SK-N-SH (cell line): ENCODE data around the gene SCD5. TPM values are rescaled to one million over a fixed set of nuclear protein-coding genes. Genes with fewer than 3 reads are reported as not detected.

ENCODE experiments used
- CTCF ChIA-PET: fragments of 300-600, 350-600 bp; formaldehyde crosslinking; extraction: SDS; loops from one replicate; lab custom pipeline; 2021; lab: Yijun Ruan, JAX
- POLR2A ChIA-PET: fragments of 350-600 bp; sonication (Branson Sonifier 250); formaldehyde crosslinking; extraction: SDS; loops from one replicate; lab custom pipeline; 2020; ENCODE audit warnings: antibody characterized with exemption, inconsistent platforms; lab: Yijun Ruan, JAX
- DNase-seq: peaks from one replicate; pipeline ENCODE4 v3.0.0; 2012
- H2AFZ ChIP-seq: fragments of 200-600 bp; sonication (generic); 2 replicates; pipeline ENCODE4 v1.8.1; 2016; ENCODE audit warnings: antibody characterized with exemption, mild to moderate bottlenecking, low read depth
- H3F3A ChIP-seq: fragments of 200-600 bp; sonication (generic); replicated peaks from 2 replicates; pipeline ENCODE3; 2016; ENCODE audit warnings: antibody characterized with exemption, mild to moderate bottlenecking; ENCODE audit not compliant: insufficient read depth
- H3K27ac ChIP-seq, 2 experiments: fragments of 200-500 bp in 1 of 2; fragments of 200-600 bp in 1 of 2; sonication (Bioruptor generic) in 1 of 2; sonication (generic), shearing (Covaris generic) in 1 of 2; 2 replicates each; pipeline versions ENCODE4 v1.5.1 to v1.6.1; 2014 to 2016; ENCODE audit warnings: low read depth in 2 of 2, inconsistent platforms in 1 of 2, low read length in 1 of 2, mild to moderate bottlenecking in 1 of 2, mixed read lengths in 1 of 2
- H3K27me3 ChIP-seq: fragments of 200-600 bp; sonication (generic), shearing (Covaris generic); 2 replicates; pipeline ENCODE4 v1.6.1; 2016; ENCODE audit warnings: mixed run types; ENCODE audit not compliant: insufficient read depth
- H3K36me3 ChIP-seq, 2 experiments: fragments of 200-500 bp in 1 of 2; fragments of 200-600 bp in 1 of 2; sonication (Bioruptor generic) in 1 of 2; sonication (generic) in 1 of 2; replicated peaks in 1 of 2; 2 replicates each; pipeline versions ENCODE3 to v1.5.1; 2014 to 2016; ENCODE audit warnings: low read length in 1 of 2, mild to moderate bottlenecking in 1 of 2; ENCODE audit not compliant: insufficient read depth in 2 of 2, control insufficient read depth in 1 of 2
- H3K4me1 ChIP-seq, 2 experiments: fragments of 200-500 bp in 1 of 2; fragments of 200-600 bp in 1 of 2; sonication (Bioruptor generic) in 1 of 2; sonication (generic), shearing (Covaris generic) in 1 of 2; 2 replicates each; pipeline versions ENCODE4 v1.5.1 to v1.6.1; 2014 to 2016; ENCODE audit warnings: low read depth in 1 of 2, low read length in 1 of 2, mixed run types in 1 of 2; ENCODE audit not compliant: insufficient read depth in 2 of 2, control insufficient read depth in 1 of 2
- H3K4me2 ChIP-seq: fragments of 200-600 bp; sonication (generic), shearing (Covaris generic); 2 replicates; pipeline ENCODE4 v1.6.1; 2017; ENCODE audit warnings: mixed run types
- H3K4me3 ChIP-seq, 2 experiments: fragments of 200-500 bp in 1 of 2; fragments of 200-600 bp in 1 of 2; sonication (Bioruptor generic) in 1 of 2; sonication (generic), shearing (Covaris generic) in 1 of 2; 2 replicates each; pipeline versions ENCODE4 v1.5.1 to v1.8.1; 2014 to 2016; ENCODE audit warnings: low read depth in 2 of 2, inconsistent platforms in 1 of 2, low read length in 1 of 2, mild to moderate bottlenecking in 1 of 2, mixed read lengths in 1 of 2, moderate library complexity in 1 of 2
- H3K79me2 ChIP-seq: fragments of 200-600 bp; sonication (generic); 2 replicates; pipeline ENCODE4 v1.8.1; 2017; ENCODE audit warnings: mild to moderate bottlenecking; ENCODE audit not compliant: insufficient read depth
- H3K9ac ChIP-seq: fragments of 200-600 bp; sonication (generic); 2 replicates; pipeline ENCODE4 v1.6.1; 2017; ENCODE audit warnings: mixed run types
- H3K9me2 ChIP-seq: fragments of 200-600 bp; sonication (generic); 2 replicates; pipeline ENCODE4 v1.6.1; 2017; ENCODE audit warnings: mixed run types
- H3K9me3 ChIP-seq: fragments of 200-600 bp; sonication (generic); 2 replicates; pipeline ENCODE4 v1.6.1; 2017; ENCODE audit warnings: mixed run types, mild to moderate bottlenecking, moderate library complexity
- H4K20me1 ChIP-seq: fragments of 200-600 bp; sonication (generic); 2 replicates; pipeline ENCODE4 v1.6.1; 2017; ENCODE audit warnings: mild to moderate bottlenecking, mixed run types; ENCODE audit not compliant: insufficient read depth
- CTCF ChIP-seq: fragments of 200-600 bp; sonication (generic); IDR thresholded peaks from 2 replicates; pipeline ENCODE4 v1.6.1; 2017; ENCODE audit warnings: antibody characterized with exemption, mild to moderate bottlenecking, moderate library complexity
- FOSL2 ChIP-seq: IDR thresholded peaks from 2 replicates; pipeline ENCODE4 v1.4.0; 2012; ENCODE audit warnings: low read depth, mild to moderate bottlenecking, moderate library complexity, borderline replicate concordance
- IRF3 ChIP-seq: fragments of 150-350 bp; IDR thresholded peaks from 2 replicates; pipeline ENCODE4 v1.6.1; 2016; ENCODE audit warnings: mild to moderate bottlenecking, low read depth, low read length
- RAD21 ChIP-seq: IDR thresholded peaks from 2 replicates; pipeline ENCODE4 v1.6.1; 2012; ENCODE audit warnings: mild to moderate bottlenecking, low read length
- REST ChIP-seq: IDR thresholded peaks from 2 replicates; pipeline ENCODE4 v1.6.1; 2012; ENCODE audit warnings: mild to moderate bottlenecking, low read depth, low read length, moderate library complexity
- SMC3 ChIP-seq: IDR thresholded peaks from 2 replicates; pipeline ENCODE4 v1.6.1; 2012; ENCODE audit warnings: low read depth, low read length, improper control_type of control experiment
- TEAD4 ChIP-seq: IDR thresholded peaks from 2 replicates; pipeline ENCODE4 v1.4.0; 2012; ENCODE audit warnings: mild to moderate bottlenecking, borderline replicate concordance; ENCODE audit not compliant: insufficient read depth
- WGBS: methylation state at CpG from one replicate; pipeline ENCODE4 v1.1.6; 2017; ENCODE audit warnings: low lambda C conversion rate; 5-methylcytosine and 5-hydroxymethylcytosine counted together
- polyA plus RNA-seq, 3 experiments: library from polyadenylated mRNA; depleted of rRNA; stranded (reverse); fragments of >200 nt; gene quantifications; 2 replicates each; pipeline ENCODE4 v1.2.3, GENCODE V29; 2012

Gene SCD5
- polyA plus RNA-seq, 1 of the 3 experiments (the other 2 are of a cell fraction) = 23.7 TPM

- 90% methylated on average over 5 of the region's 5 CpGs for WGBS
- POLR2A ChIA-PET = no interaction called here
- Histone ChIP-seq H3K9me2 (no peaks in the 10 kb centered on the region), H3K4me2 (no peak overlapping the region), H3K27me3 (no peaks in the 10 kb centered on the region), H3K27ac (no peak overlapping the region), H3F3A (peaks cover 3% of the 10 kb centered on the region), H2AFZ (no peak overlapping the region), H4K20me1 (no peaks in the 10 kb centered on the region), H3K9me3 (no peaks in the 10 kb centered on the region), H3K4me3 (no peak overlapping the region), H3K79me2 (peaks cover 21% of the 10 kb centered on the region), H3K36me3 (peaks cover 0 to 6% of the 10 kb centered on the region in 2 experiments), H3K9ac (no peak overlapping the region), H3K4me1 (peaks cover 0 to 14% of the 10 kb centered on the region in 2 experiments; a peak in 2 of 4 replicates)
- CTCF ChIA-PET = interaction anchor here (2.1 to 4.9 kb wide), 3 partner anchors 8 to 20 kb away, joined by 7 to 36 read pairs (median 25); no protein-coding TSS in a partner anchor
- DNase-seq = no peak
- TF ChIP-seq REST = no peak
- TF ChIP-seq TEAD4 = no peak
- no peak for TF ChIP-seq FOSL2
These were observed 57.4 kb downstream of the SCD5 start for GRCh38 chr4:82741188-82741587.

GRCh38 chr4:82739287-82740190 lies 59.1 kb downstream of the SCD5 start:
- Histone ChIP-seq H3K4me3 (peak overlapping the region in 1 of 2 experiments; percentile 41; a peak in 1 of 4 replicates), H3K36me3 (peaks cover 0 to 9% of the 10 kb centered on the region in 2 experiments)
- TF ChIP-seq SMC3 (peak; percentile 67), IRF3 (no peak), CTCF (peak; percentile 71), RAD21 (peak; percentile 77)
- TF ChIP-seq, all 33 proteins: peak for 3
- H3K9ac ChIP-seq = no peak overlapping the region
- no peak overlapping the region for H3K4me2 ChIP-seq
- ChIA-PET CTCF (interaction anchor here (0.6 to 4.9 kb wide), 40 partner anchors 8 to 302 kb away, joined by 3 to 36 read pairs (median 3); partner anchors contain the start of gene SCD5), POLR2A (no interaction called here)
- H4K20me1 ChIP-seq = no peaks in the 10 kb centered on the region
- no peaks in the 10 kb centered on the region for H3K27me3 ChIP-seq
- H3K27ac ChIP-seq = no peak overlapping the region
- peaks cover 3% of the 10 kb centered on the region for H3F3A ChIP-seq
- peak; percentile 77 for DNase-seq
- H3K9me3 ChIP-seq = no peaks in the 10 kb centered on the region
- 78% methylated on average over 21 of the region's 23 CpGs for WGBS
- H2AFZ ChIP-seq = no peak overlapping the region
- H3K9me2 ChIP-seq = no peaks in the 10 kb centered on the region
- H3K79me2 ChIP-seq = peaks cover 21% of the 10 kb centered on the region
- H3K4me1 ChIP-seq = peaks cover 0 to 10% of the 10 kb centered on the region in 2 experiments; a peak in 2 of 4 replicates
